HG02588 (cell line): Measurements from ENCODE around the gene E2F7.
"Not testable (repeated sequence)": the region's sequence is repeated elsewhere in the genome, so short reads cannot be mapped to it uniquely, and the experiment has no call there.

Source experiments
- ATAC-seq: cut with Tn5 transposase; IDR thresholded peaks from one replicate; pipeline ENCODE4 v1.9.1; 2021; ENCODE audit warnings: mild to moderate bottlenecking, moderate library complexity; ENCODE audit not compliant: unreplicated experiment

The E2F7 gene, protein sequence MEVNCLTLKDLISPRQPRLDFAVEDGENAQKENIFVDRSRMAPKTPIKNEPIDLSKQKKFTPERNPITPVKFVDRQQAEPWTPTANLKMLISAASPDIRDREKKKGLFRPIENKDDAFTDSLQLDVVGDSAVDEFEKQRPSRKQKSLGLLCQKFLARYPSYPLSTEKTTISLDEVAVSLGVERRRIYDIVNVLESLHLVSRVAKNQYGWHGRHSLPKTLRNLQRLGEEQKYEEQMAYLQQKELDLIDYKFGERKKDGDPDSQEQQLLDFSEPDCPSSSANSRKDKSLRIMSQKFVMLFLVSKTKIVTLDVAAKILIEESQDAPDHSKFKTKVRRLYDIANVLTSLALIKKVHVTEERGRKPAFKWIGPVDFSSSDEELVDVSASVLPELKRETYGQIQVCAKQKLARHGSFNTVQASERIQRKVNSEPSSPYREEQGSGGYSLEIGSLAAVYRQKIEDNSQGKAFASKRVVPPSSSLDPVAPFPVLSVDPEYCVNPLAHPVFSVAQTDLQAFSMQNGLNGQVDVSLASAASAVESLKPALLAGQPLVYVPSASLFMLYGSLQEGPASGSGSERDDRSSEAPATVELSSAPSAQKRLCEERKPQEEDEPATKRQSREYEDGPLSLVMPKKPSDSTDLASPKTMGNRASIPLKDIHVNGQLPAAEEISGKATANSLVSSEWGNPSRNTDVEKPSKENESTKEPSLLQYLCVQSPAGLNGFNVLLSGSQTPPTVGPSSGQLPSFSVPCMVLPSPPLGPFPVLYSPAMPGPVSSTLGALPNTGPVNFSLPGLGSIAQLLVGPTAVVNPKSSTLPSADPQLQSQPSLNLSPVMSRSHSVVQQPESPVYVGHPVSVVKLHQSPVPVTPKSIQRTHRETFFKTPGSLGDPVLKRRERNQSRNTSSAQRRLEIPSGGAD

GRCh38 chr12:77065361-77066204, at the start of gene E2F7:
Gene E2F7, minus strand, starts transcription at chr12:77065569. Its CDS starts 934 bp downstream, at chr12:77064635.
- ATAC-seq = peak; percentile 66

DNA sequence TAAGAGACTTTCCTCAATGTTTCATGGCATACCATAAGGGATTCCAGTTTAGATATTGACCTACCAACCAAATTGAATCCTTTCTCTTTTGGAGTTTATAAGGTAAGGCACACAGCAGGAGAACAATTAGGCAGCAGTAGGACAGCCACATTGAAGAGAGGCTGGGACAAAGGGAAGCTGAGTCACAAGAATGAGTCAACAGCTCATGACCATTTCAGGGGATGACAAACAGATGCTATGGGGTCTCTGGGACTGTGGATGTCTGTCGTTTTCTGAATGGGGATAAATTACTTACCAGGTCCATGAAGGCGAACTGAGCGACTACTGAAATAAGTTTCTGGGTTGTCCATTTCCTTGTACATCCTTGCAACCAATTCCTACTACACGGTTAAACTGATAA, 48.6 kb upstream of the E2F7 start:
- no peak for ATAC-seq

- ATAC-seq = no peak
These were observed 43.3 kb upstream of the E2F7 start for GRCh38 chr12:77108707-77109106.

- ATAC-seq = no peak
These were observed 41.8 kb upstream of the E2F7 start for GRCh38 chr12:77107121-77107520.

GRCh38 chr12:77104792-77105191, 39.4 kb upstream of the E2F7 start:
- no peak for ATAC-seq

DNA sequence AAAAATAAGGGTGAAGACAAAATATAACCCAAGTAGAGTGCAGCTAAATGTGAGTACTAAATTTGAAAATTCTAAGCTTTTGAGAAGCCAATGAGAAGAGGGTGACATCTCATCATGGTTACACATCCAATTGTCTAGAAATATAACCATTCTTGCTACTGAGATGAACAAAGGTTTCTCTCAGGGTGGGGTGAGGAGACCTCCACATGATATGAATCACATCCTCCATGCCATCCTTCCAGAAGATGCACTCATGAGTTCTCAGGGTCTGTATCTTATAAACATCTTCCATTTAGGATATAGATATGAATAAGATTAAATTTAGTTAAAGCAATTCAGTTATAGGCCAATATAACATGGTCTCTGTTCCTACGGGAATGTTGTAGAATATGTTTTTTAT, 38.9 kb upstream of the E2F7 start:
- ATAC-seq = no peak

DNA sequence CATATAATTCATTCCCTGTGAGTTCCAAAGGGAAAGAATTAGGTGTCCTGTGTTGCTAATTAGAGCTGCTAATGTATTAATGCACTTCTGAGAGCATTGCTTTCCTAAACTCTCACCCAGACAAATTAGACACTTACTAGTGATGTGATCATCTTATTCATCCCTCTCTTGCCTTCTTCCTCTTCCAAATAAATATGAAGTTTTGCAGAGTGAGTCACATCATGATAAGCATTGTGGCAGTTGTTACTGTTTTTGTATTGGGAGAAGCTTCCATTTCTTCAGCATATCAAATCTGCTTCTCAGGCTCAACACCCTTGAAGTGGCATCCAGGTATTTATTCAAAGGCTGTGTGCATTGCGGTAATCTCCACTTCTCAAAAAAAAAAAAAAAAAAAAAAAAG, 37.3 kb upstream of the E2F7 start:
- no peak for ATAC-seq

DNA sequence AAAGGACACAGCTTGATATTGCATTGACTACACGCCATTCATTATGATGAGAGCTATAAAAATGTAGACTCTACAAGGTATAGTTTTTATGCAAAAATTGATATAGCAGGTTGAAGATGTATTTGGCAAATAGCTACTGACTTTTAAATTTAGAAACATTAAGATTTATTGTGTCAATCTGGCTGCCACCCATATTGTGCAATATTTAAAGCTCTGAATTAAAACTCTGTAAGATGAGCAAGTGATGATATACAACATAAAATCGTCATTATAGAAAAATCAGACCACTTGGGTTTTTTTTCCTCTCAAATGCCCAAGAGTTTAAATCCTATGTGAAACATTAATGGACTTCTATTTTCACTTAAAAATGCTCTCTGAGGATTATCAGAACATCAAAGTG, 36.8 kb upstream of the E2F7 start:
- ATAC-seq = no peak

GRCh38 chr12:77099799-77100198, 34.4 kb upstream of the E2F7 start:
- ATAC-seq = no peak

GRCh38 chr12:77097846-77098245, 32.5 kb upstream of the E2F7 start:
- ATAC-seq = no peak

- not testable (repeated sequence) for ATAC-seq
These were observed 26.9 kb upstream of the E2F7 start for GRCh38 chr12:77092227-77092626.

DNA sequence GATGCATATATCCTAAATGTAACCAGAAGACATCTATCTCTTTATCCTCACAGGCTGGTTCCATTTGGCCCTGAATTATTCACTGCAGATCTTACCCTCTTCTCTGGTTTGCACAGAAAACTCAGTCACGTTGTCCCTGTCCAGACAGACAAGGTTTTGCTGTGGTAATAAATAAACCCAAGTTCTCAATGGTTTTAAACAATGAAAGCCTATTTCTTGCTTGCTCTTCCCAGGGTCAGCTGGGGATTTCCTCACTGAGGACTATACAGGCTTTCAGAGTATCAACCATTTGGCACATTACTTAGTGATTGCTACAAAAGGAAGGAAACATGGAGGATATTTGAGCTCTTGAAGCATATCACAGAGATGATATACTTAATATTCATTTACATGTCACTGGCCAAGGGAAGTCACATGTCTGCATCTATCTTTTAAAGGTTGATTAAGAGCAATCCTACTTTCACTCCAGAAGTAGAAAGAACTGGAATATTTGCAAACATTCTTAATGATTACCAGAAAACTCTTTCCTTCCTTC, 24.4 kb upstream of the E2F7 start:
- no peak for ATAC-seq

GRCh38 chr12:77087427-77087826, 22.1 kb upstream of the E2F7 start:
- no peak for ATAC-seq

DNA sequence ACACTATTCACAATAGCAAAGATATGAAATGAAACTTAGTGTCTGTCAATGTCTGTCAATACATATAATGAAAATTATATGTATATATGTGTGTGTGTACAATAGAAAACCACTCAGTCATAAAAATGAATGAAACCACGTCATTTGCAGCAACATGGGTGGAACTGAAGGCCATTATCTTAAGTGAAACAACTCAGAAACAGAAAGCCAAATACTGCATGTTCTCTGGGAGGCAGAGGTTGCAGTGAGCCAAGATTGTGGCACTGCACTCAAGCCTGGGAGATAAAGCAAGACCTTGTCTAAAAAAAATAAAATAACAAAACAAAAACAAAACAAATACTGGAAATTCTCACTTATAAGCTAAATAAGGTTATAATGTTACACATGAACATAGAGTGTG, 16.7 kb upstream of the E2F7 start:
- no peak for ATAC-seq

GRCh38 chr12:77079631-77080030, 14.3 kb upstream of the E2F7 start:
- ATAC-seq = no peak

- no peak for ATAC-seq
These were observed 12.9 kb upstream of the E2F7 start for GRCh38 chr12:77078231-77078630.

GRCh38 chr12:77076886-77077285, 11.5 kb upstream of the E2F7 start:
- no peak for ATAC-seq

DNA sequence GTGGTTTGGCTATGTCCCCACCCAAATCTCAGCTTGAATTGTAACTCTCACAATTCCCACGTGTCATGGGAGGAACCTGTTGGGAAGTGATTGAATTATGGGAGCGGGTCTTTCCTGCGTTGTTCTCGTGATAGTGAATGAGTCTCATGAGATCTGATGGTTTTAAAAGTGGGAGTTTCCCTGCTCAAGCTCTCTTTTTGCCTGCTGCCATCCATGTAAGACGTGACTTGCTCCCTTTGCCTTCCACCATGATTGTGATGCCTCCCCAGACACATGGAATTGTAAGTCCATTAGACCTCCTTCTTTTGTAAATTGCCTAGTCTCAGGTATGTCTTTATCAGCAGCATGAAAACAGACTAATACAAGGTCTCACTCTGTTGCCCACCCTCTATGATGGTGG, 8.5 kb upstream of the E2F7 start:
- ATAC-seq = not testable (repeated sequence)

- ATAC-seq = no peak
These were observed 7.6 kb upstream of the E2F7 start for GRCh38 chr12:77072833-77073495.

DNA sequence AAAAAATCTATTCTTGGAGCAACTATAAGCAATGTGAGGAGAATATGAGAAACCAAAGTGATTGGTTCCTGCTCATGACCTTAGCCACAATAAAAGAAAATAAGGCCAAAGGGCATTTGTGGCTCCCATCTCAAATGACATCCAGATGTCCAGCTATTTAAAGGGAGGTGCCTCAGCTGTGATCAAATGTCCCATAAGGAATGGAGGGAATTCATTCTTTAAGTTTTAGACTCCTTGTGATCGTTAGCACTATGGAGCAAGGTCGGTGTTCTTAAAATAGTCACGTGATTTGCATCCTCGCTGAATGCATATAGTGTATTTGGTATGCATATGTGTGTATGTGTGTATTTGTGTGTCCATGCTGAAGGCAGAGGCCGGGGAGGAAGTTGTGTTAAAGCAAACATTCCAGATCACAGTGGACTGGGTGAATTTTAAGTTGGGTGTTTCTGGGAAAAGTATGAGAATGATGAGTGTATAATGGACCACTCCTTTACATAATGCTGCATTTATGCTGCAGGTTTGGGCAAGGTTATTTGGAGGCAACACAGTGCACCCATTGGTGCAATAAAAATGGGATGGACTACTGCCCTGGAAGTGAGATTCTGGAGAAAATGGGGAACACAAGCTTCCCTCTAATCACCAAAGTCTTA, 5.6 kb upstream of the E2F7 start:
- ATAC-seq = peak; percentile 7
